HCT116 (cell line): ENCODE results near the gene NRCAM. TPM values are rescaled to one million over a fixed set of nuclear protein-coding genes. Genes with fewer than 3 reads are reported as not detected.

Source experiments
- ATAC-seq: fragments of 200-7000 bp; cut with Tn5 transposase; 2 replicates; pipeline ENCODE4 v1.9.1; 2020; ENCODE audit warnings: mild to moderate bottlenecking, moderate library complexity
- BruUV-seq: library from RNA; stranded (reverse); fragments of 400-500 nt; replicated peaks from 2 replicates; lab custom pipeline; 2021; lab: Mats Ljungman, UMichigan
- CTCF ChIA-PET: fragments of 300-600 bp; sonication (Branson Sonifier 250); formaldehyde crosslinking; loops from one replicate; lab custom pipeline; 2021; ENCODE audit warnings: antibody characterized with exemption; lab: Charles Lee
- POLR2A ChIA-PET: fragments of 300-600, 350-600 bp; sonication (Branson Sonifier 250); formaldehyde crosslinking; loops from one replicate; lab custom pipeline; 2021; ENCODE audit warnings: antibody characterized with exemption; lab: Charles Lee
- RAD21 ChIA-PET, 2 experiments: fragments of 300-600 bp; sonication (Branson Sonifier 250); formaldehyde crosslinking; loops; one replicate each; lab custom pipeline; 2023; ENCODE audit warnings: low total read pairs in 2 of 2; ENCODE audit not compliant: uncharacterized antibody in 2 of 2, unreplicated experiment in 2 of 2, low non-redundant PET in 1 of 2; lab: Charles Lee
- DNase-seq: peaks from one replicate; pipeline ENCODE4 v3.0.0-alpha.2; 2010; ENCODE audit warnings: low read depth, low spot score
- H2AFZ ChIP-seq: fragments of 200-600 bp; shearing (Covaris generic), sonication (generic); 2 replicates; pipeline ENCODE4 v1.6.1; 2017; ENCODE audit warnings: low read depth, mixed run types, mixed read lengths, antibody characterized with exemption, low read length; ENCODE audit not compliant: poor library complexity, severe bottlenecking
- H3K27ac ChIP-seq: 2 replicates; pipeline ENCODE4 v1.5.1; 2012; ENCODE audit warnings: low read depth, low read length
- H3K27me3 ChIP-seq: fragments of 200-600 bp; sonication (generic); 2 replicates; pipeline ENCODE4 v1.6.1; 2016; ENCODE audit warnings: mixed run types, low read length, mixed read lengths; ENCODE audit not compliant: insufficient read depth
- H3K36me3 ChIP-seq, 2 experiments: fragments of 200-500 bp in 1 of 2; fragments of 200-600 bp in 1 of 2; sonication (Bioruptor generic) in 1 of 2; sonication (generic) in 1 of 2; 2 replicates each; pipeline versions ENCODE4 v1.5.1 to v1.6.1; 2014 to 2016; ENCODE audit warnings: low read length in 2 of 2, inconsistent platforms in 1 of 2, mixed read lengths in 1 of 2, mixed run types in 1 of 2; ENCODE audit not compliant: insufficient read depth in 2 of 2, control insufficient read depth in 1 of 2
- H3K4me1 ChIP-seq, 2 experiments: fragments of 200-600 bp in 1 of 2; sonication (generic) in 1 of 2; 2 replicates each; pipeline versions ENCODE4 v1.5.1 to v1.6.1; 2012 to 2017; ENCODE audit warnings: low read length in 2 of 2, inconsistent platforms in 1 of 2, mild to moderate bottlenecking in 1 of 2, mixed read lengths in 1 of 2, mixed run types in 1 of 2, moderate library complexity in 1 of 2; ENCODE audit not compliant: insufficient read depth in 2 of 2, control insufficient read depth in 1 of 2
- H3K4me2 ChIP-seq: fragments of 200-600 bp; sonication (generic); 2 replicates; pipeline ENCODE4 v1.6.1; 2017; ENCODE audit warnings: mixed run types, low read length, mixed read lengths
- H3K4me3 ChIP-seq, 2 experiments: fragments of 200-600 bp in 1 of 2; sonication (generic) in 1 of 2; replicated peaks in 1 of 2; 2 replicates each; pipeline ENCODE4 v1.5.1; 2011 to 2016; ENCODE audit warnings: low read length in 2 of 2, control low read depth in 1 of 2, low read depth in 1 of 2, mild to moderate bottlenecking in 1 of 2, mixed read lengths in 1 of 2, mixed run types in 1 of 2
- H3K79me2 ChIP-seq: fragments of 200-600 bp; sonication (generic); 2 replicates; pipeline ENCODE4 v1.6.1; 2017; ENCODE audit warnings: mild to moderate bottlenecking, mixed run types, low read length, moderate library complexity, mixed read lengths; ENCODE audit not compliant: insufficient read depth
- H3K9ac ChIP-seq: fragments of 200-600 bp; sonication (generic); 2 replicates; pipeline ENCODE4 v1.6.1; 2016; ENCODE audit warnings: low read length, mixed read lengths
- H3K9me2 ChIP-seq: fragments of 200-600 bp; sonication (generic), shearing (Covaris generic); 2 replicates; pipeline ENCODE4 v1.6.1; 2017; ENCODE audit warnings: mixed run types, mild to moderate bottlenecking, moderate library complexity; ENCODE audit not compliant: insufficient read depth
- H3K9me3 ChIP-seq, 2 experiments: fragments of 200-500 bp in 1 of 2; fragments of 200-600 bp in 1 of 2; sonication (Bioruptor generic) in 1 of 2; sonication (generic) in 1 of 2; 2 replicates each; pipeline ENCODE4 v1.6.1; 2014 to 2017; ENCODE audit warnings: low read length in 2 of 2, mixed read lengths in 2 of 2, inconsistent platforms in 1 of 2, low read depth in 1 of 2, mild to moderate bottlenecking in 1 of 2, mixed run types in 1 of 2, moderate library complexity in 1 of 2; ENCODE audit not compliant: control insufficient read depth in 1 of 2, insufficient read depth in 1 of 2
- H4K20me1 ChIP-seq: fragments of 200-600 bp; sonication (generic), shearing (Covaris generic); 2 replicates; pipeline ENCODE4 v1.6.1; 2017; ENCODE audit warnings: mixed run types, mild to moderate bottlenecking, moderate library complexity; ENCODE audit not compliant: insufficient read depth
- ATF3 ChIP-seq: IDR thresholded peaks from 2 replicates; pipeline ENCODE4 v1.6.1; 2012
- CEBPB ChIP-seq: IDR thresholded peaks from 2 replicates; pipeline ENCODE4 v1.6.1; 2012; ENCODE audit warnings: low read depth
- ELF1 ChIP-seq: IDR thresholded peaks from 2 replicates; pipeline ENCODE4 v1.6.1; 2012; ENCODE audit warnings: low read depth, borderline replicate concordance
- EZH2 ChIP-seq: fragments of 200-600 bp; sonication (generic); IDR thresholded peaks from 2 replicates; pipeline ENCODE4 v1.6.1; 2017; ENCODE audit warnings: antibody characterized with exemption, mixed run types
- FOSL1 ChIP-seq: IDR thresholded peaks from 2 replicates; pipeline ENCODE4 v1.6.1; 2012; ENCODE audit warnings: low read depth
- POLR2A ChIP-seq: IDR thresholded peaks from 2 replicates; pipeline ENCODE4 v1.7.0; 2011; ENCODE audit warnings: borderline replicate concordance; ENCODE audit not compliant: insufficient read depth, insufficient read length; ENCODE audit errors: extremely low read depth
- POLR2AphosphoS5 ChIP-seq: IDR thresholded peaks from 2 replicates; pipeline ENCODE4 v1.6.1; 2011; ENCODE audit warnings: mild to moderate bottlenecking, low read depth, low read length, moderate library complexity
- TCF7L2 ChIP-seq: IDR thresholded peaks from 2 replicates; pipeline ENCODE4 v1.7.0; 2011; ENCODE audit warnings: borderline replicate concordance, inconsistent platforms; ENCODE audit not compliant: insufficient read depth, insufficient read length; ENCODE audit errors: extremely low read depth
- YY1 ChIP-seq: IDR thresholded peaks from 2 replicates; pipeline ENCODE4 v1.6.1; 2011; ENCODE audit warnings: low read length, low read depth, moderate library complexity, mild to moderate bottlenecking; ENCODE audit not compliant: insufficient replicate concordance; ENCODE audit errors: extremely low read depth
- ZFX ChIP-seq: fragments of 450-650 bp; IDR thresholded peaks from 2 replicates; pipeline ENCODE4 v1.6.1; 2017
- ZNF274 ChIP-seq: fragments of 200-500 bp; sonication (Bioruptor generic); IDR thresholded peaks from 2 replicates; pipeline ENCODE4 v1.6.1; 2014; ENCODE audit warnings: mild to moderate bottlenecking, low read depth, low read length, inconsistent platforms
- intact Hi-C: fragments of 100-400 bp; cut with micrococcal nuclease; formaldehyde crosslinking; loops from 2 replicates; pipeline ENCODE4 v1.10.0; 2022
- total RNA-seq: library from RNA; stranded (reverse); gene quantifications from one replicate; pipeline ENCODE4 v1.2.1, GENCODE V29; 2021; ENCODE audit not compliant: unreplicated experiment

NRCAM gene
- total RNA-seq, 1 experiment from 2014 or later = 0.15 TPM

- Histone ChIP-seq H3K79me2 (no peaks in the 10 kb centered on the region), H3K4me1 (no peaks in the 10 kb centered on the region), H3K9ac (no peak overlapping the region), H3K36me3 (no peaks in the 10 kb centered on the region), H3K4me3 (no peak overlapping the region), H3K27me3 (no peaks in the 10 kb centered on the region), H2AFZ (no peak overlapping the region)
- ChIA-PET RAD21 (no interaction called here), CTCF (no interaction called here)
- DNase-seq (no peak), ATAC-seq (no peak)
- no peak for TF ChIP-seq EZH2
- TF ChIP-seq YY1 = no peak
- TF ChIP-seq, all 23 proteins: peak for 0
- Histone ChIP-seq H3K27ac (no peak overlapping the region), H3K9me2 (no peaks in the 10 kb centered on the region), H3K9me3 (no peaks in the 10 kb centered on the region), H3K4me2 (no peak overlapping the region), H4K20me1 (no peaks in the 10 kb centered on the region)
- POLR2A ChIA-PET = no interaction called here
- BruUV-seq = no TSS peak
- intact Hi-C loops = no loop called here
These were observed 298.5 kb downstream of the NRCAM start for GRCh38 chr7:108157606-108158335.

DNA sequence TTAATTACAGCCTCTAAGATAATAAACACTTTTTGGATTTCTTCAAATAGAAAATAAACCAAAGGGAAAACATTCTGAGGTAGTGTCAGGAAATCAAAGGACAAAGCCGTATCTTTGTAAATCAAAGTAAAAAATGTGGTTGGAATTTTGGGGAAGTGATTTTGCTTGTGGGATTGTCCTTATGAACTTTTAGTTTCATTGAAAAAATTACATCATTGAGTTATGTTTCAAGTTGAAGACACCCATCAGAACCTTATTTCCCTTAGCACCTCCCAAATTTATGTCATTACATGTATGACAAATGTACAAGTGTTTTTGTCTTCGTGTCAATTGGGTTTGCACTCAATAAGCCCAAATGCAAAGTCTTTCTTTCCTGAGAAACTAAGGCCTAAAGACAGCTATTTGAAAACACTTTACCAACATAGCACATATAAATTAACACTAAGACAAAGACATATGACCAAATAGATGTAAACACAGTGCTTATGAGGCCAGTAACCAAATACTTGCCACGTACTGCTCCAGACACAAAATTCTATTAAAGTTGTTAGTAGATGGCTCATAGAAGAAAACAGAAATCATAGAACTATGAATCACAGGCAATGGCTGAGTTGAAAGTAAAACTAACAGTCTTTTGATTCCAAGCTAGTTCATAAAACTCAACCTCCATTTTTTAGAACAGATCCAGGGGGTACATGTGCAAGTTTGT lies 299.2 kb downstream of the NRCAM start:
- no peak overlapping the region for H3K4me3 ChIP-seq
- H3K9me2 ChIP-seq = no peaks in the 10 kb centered on the region
- H3K9ac ChIP-seq = no peak overlapping the region
- H3K9me3 ChIP-seq = no peaks in the 10 kb centered on the region
- no TSS peak for BruUV-seq
- DNase-seq = no peak
- no peaks in the 10 kb centered on the region for H3K36me3 ChIP-seq
- POLR2A ChIA-PET = no interaction called here
- H3K4me1 ChIP-seq = no peaks in the 10 kb centered on the region
- no peak overlapping the region for H2AFZ ChIP-seq
- intact Hi-C loops = no loop called here
- CTCF ChIA-PET = no interaction called here
- no peaks in the 10 kb centered on the region for H4K20me1 ChIP-seq
- RAD21 ChIA-PET = no interaction called here
- no peak overlapping the region for H3K4me2 ChIP-seq
- no peak for TF ChIP-seq ATF3
- TF ChIP-seq EZH2 = no peak
- TF ChIP-seq ZFX = no peak
- TF ChIP-seq CEBPB = no peak
- TF ChIP-seq TCF7L2 = no peak
- no peak for TF ChIP-seq POLR2A
- TF ChIP-seq ZNF274 = no peak
- no peak for TF ChIP-seq ELF1
- TF ChIP-seq YY1 = no peak
- TF ChIP-seq POLR2AphosphoS5 = no peak
- TF ChIP-seq FOSL1 = no peak
- TF ChIP-seq, all 23 proteins: peak for 0
- H3K27ac ChIP-seq = no peak overlapping the region
- H3K79me2 ChIP-seq = no peaks in the 10 kb centered on the region
- H3K27me3 ChIP-seq = no peaks in the 10 kb centered on the region
- ATAC-seq = no peak
